HG03103 (cell line): ENCODE results near the gene REXO1.

Experiments used
- ATAC-seq: cut with Tn5 transposase; IDR thresholded peaks from one replicate; pipeline ENCODE4 v1.9.1; 2021; ENCODE audit warnings: low read depth; ENCODE audit not compliant: unreplicated experiment

The REXO1 gene

GRCh38 chr19:1829958-1830357, 18.3 kb downstream of the REXO1 start:
- ATAC-seq, result no peak

GRCh38 chr19:1828279-1829238, 19.7 kb downstream of the REXO1 start:
- no peak for ATAC-seq

- no peak for ATAC-seq
These were observed 20.6 kb downstream of the REXO1 start for GRCh38 chr19:1827566-1828278.

GRCh38 chr19:1826557-1827521, 21.4 kb downstream of the REXO1 start:
- ATAC-seq, result no peak

- ATAC-seq, result no peak
These were observed 22.2 kb downstream of the REXO1 start for GRCh38 chr19:1825909-1826556.

GRCh38 chr19:1824252-1824622, 24.0 kb downstream of the REXO1 start:
- ATAC-seq, result no peak

- ATAC-seq, result no peak
These were observed 24.6 kb downstream of the REXO1 start for GRCh38 chr19:1823539-1824251.

- ATAC-seq, result no peak
These were observed 25.3 kb downstream of the REXO1 start for GRCh38 chr19:1823020-1823419.

- no peak for ATAC-seq
These were observed 26.1 kb downstream of the REXO1 start for GRCh38 chr19:1822210-1822609.

GRCh38 chr19:1819341-1820255, 28.7 kb downstream of the REXO1 start:
- no peak for ATAC-seq

- ATAC-seq, result no peak
These were observed 29.6 kb downstream of the REXO1 start for GRCh38 chr19:1818549-1819195.

- ATAC-seq, result no peak
These were observed 30.6 kb downstream of the REXO1 start for GRCh38 chr19:1817553-1818179.

GRCh38 chr19:1816530-1817298, 31.6 kb downstream of the REXO1 start:
- no peak for ATAC-seq

GRCh38 chr19:1815605-1816529, 32.4 kb downstream of the REXO1 start:
- no peak for ATAC-seq

- ATAC-seq, result no peak
These were observed 33.3 kb downstream of the REXO1 start for GRCh38 chr19:1814833-1815604.
